Measurements from ENCODE around the gene BCCIP.

DNA sequence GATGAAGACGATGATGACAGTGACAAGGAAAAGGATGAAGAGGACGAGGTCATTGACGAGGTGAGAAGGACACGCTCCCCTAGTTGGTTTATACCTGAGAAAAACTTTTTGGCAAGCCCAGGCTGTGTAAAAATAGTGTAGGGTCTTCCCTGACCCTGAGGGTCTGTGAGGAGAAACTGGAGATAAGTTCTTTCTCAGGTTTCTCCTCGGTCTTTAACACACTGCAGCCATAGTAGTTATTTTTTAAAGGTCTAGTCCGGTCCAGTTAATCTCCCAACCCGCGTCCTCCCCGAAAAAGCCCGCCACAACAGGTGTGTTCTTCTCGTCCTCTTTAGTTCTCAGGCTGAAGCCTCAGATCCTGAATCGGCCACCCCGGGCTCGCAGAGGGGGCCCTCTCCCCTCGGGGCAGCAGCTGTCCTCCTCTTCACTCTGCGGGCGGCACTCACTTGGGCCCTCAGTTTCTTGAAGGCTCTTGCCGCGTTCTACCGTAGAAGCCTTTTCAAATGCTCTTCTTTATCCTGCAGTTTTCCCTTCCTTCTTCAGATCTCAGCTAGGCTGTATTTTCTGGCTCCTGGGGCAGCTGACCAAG lies 411 bp downstream of the BCCIP start:
- TF ChIP-seq, protein P1, sequence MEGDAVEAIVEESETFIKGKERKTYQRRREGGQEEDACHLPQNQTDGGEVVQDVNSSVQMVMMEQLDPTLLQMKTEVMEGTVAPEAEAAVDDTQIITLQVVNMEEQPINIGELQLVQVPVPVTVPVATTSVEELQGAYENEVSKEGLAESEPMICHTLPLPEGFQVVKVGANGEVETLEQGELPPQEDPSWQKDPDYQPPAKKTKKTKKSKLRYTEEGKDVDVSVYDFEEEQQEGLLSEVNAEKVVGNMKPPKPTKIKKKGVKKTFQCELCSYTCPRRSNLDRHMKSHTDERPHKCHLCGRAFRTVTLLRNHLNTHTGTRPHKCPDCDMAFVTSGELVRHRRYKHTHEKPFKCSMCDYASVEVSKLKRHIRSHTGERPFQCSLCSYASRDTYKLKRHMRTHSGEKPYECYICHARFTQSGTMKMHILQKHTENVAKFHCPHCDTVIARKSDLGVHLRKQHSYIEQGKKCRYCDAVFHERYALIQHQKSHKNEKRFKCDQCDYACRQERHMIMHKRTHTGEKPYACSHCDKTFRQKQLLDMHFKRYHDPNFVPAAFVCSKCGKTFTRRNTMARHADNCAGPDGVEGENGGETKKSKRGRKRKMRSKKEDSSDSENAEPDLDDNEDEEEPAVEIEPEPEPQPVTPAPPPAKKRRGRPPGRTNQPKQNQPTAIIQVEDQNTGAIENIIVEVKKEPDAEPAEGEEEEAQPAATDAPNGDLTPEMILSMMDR (IDR thresholded peaks at IDR 0.05): no peak
- TF ChIP-seq POLR2A (IDR thresholded peaks at IDR 0.05): no peak

All from esophagus squamous epithelium (tissue), 4 donors.